LoVo (cell line): ENCODE data around the gene GDF2.

ENCODE experiments used
- DNase-seq: peaks from one replicate; pipeline ENCODE4 v3.0.0-alpha.2; 2016; ENCODE audit warnings: low spot score

Gene GDF2

DNA sequence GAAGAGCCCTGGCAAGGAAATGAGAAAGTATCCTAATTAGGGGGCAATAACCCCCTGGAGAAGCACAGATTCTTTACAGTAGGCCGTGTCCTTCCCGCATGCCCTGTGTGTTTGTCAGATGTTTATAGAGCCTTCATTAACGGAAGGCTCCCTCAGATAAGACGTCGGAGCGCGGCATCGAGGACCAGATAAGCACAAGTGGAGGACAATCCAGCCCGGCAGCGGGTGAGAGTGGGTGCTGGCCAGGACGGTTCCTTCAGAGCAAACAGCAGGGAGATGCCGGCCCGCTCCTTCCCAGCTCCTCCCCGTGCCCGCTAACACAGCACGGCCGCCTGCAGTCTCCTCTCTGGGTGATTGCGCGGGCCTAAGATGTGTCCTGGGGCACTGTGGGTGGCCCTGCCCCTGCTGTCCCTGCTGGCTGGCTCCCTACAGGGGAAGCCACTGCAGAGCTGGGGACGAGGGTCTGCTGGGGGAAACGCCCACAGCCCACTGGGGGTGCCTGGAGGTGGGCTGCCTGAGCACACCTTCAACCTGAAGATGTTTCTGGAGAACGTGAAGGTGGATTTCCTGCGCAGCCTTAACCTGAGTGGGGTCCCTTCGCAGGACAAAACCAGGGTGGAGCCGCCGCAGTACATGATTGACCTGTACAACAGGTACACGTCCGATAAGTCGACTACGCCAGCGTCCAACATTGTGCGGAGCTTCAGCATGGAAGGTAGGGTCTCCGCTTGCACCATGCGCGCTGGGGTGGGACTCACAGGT, at the start of gene GDF2:
Gene GDF2, plus strand, starts transcription at position 155 of the 762 bp plus-strand sequence. Its CDS starts 215 bp downstream, at position 370.
- no peak for DNase-seq

DNA sequence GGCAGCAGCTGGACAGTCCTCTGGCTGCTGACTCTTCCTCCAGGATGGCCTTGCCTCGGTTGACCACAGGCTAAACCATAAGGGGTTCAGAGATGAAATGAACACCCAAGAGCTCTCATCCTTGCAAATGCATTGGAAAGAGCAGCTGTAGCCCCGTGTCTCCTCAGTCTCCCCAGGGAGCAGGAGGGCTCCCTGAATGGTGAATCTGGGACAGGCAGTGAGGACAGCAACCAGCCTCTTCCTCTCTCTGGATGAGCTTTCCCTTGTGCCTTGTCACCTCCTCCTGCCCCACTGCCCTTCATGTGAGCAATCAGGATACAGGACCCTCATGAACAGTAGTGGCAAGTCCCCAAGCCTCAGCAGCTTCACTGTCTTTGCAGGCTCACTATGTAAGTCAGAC, 46.2 kb upstream of the GDF2 start:
- no peak for DNase-seq

DNA sequence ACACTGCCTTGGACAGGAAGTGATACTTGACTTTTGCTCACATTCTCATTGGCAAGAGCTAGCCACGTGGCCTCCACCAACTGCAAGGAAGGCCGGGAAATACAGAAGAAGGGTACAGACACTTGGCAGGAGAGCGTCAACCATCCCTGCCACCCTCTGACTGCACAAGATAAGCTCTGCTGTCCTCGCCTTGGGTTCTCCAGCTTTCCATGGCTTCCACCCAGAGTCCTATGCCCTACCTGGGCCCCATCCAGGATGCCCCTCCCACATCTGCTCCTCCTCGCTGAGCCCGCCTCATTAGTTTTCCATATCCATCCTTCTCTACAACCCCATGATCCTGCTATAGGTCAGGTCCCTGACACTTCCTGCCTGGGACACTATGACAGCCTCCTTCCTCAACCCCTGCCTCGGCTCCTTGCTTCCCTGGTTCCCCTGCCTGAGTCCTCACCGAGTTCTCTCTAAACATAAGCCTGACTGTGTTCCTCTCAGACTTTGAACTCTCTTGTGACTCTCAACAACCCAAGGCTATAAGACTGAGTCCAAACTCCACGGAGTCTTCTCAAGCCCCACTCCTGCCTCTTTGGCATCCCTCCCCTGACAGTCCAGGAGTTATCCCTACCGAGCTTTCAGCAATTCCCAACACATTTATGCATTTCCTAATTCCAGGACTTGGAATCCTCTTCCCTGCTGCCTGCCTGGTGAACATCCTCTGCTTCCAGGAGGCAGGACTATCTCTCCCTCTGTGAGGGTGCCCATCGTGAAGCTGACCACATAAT, 45.5 kb upstream of the GDF2 start:
- no peak for DNase-seq

DNA sequence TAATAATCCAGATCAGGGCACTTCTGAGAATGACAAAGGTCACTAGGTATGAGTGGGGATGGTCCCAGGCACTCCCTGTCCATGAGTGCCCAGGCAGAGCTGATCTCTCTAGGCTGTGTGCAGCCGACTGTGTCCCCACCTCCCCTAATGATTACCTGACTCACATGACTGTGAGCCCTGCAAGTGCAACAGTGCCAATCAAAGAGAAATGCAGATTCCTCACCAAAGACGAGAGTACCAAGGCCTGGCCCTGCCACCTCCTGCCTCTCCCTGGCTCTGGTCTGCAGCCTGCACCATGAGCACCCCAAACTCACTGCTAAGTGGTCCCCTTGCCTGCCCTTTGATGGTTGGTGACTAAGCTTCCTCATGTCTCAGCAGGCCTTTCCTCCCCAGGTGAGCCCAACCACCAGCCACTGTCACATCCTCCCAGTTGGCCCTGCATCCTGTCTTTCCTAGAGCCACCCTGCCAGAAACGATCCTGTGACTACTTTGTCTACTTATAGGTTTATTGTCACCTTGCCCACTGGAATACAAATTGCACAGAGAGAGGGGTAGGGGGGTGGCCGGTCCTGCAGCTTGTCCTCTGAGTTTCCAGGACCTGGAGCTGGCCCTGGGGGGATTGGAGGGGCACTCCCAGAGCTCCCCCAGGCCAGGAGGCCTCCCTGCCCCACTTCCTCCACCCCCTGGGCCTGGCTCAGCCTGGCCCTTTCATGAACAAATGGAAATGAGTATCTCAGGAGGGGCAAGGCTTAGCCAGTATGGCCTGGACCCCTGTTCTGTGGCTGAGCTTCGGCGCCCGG, 44.7 kb upstream of the GDF2 start:
- no peak for DNase-seq

DNA sequence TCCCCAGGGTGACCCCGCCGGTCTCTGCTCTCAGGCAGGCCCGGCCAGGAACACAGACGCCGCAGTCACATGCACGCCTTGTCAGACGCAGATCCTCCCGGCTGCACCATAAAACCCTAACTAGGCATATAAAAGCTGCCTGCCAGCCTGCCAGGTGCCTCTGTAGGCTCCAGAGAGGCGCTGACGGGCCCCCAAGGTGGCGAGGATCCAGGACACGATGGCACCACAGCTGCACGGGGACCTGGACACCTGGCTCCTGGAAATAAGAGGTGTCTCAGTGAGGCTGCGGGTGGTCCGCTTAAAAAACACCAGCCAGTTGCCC, 44.1 kb upstream of the GDF2 start:
- DNase-seq: no peak

DNA sequence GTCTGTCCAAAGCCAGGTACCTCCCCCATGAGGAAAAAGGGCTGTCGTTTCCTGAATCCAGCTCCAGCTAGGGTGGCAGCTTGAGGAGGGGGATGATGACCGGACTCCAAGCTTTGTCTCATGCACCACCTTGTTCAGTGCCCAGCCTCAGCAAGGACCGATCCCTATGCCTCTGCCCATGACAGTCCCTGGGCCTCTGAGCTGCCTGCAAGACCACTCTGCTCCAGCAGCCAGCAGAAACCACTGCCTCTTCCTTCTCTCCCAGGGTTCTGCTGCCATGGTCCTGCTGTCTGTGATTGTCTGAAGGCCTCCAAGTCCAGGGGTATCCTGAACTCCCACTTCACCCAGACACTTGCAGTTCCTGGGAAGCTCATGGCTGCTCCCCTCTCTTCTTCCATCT, 43.5 kb upstream of the GDF2 start:
- no peak for DNase-seq

DNA sequence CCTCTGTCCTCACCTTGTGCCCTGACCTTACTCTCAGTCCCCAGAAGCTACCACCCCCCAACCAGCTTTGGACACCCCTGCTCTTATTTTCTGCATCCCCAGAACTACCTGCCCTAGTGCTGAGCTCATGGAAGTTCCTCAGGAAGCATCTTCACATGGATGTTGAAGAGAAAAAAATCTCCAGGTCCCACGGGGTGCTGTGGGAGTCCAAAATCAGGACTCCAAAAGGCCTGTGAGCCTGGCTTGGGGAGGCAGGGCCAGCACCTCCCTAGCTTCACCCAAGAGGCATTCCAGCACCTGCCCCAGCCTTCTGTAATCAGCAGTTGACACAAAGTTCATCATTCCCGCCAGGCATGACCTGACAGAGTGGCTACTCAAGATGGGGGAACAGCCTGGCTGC, 43.0 kb upstream of the GDF2 start:
- no peak for DNase-seq

DNA sequence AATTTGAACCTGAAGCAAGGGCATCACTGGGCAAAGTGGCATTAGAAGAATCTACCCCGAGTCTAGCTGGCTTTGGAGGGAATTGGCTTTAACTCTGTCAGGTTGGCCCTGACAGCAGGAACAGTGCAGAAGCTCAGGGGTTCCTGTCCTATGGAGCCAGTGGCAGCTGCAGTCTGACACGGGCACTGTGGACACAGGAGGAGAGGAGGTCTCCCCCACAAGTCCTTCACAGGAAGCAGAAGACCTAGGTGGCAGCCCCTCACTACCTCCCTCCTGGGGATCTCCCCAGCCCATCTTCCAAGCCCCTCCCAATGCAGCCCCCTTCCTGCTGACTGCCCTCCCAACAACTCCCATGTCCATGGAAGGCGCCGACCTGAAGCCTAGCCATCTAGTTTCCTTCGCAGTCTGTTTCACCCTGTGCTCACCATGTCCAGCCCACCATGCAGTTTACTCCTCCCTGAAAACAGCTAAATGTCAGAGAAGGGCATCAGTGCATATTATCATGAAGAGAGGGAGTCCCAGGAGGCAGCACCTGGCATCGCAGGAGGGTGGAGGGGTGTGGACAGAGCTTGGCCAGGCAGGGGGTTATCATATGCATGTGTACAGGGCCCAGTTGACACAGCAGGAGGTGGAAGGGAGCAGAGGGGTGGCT, 40.1 kb upstream of the GDF2 start:
- DNase-seq: no peak

DNA sequence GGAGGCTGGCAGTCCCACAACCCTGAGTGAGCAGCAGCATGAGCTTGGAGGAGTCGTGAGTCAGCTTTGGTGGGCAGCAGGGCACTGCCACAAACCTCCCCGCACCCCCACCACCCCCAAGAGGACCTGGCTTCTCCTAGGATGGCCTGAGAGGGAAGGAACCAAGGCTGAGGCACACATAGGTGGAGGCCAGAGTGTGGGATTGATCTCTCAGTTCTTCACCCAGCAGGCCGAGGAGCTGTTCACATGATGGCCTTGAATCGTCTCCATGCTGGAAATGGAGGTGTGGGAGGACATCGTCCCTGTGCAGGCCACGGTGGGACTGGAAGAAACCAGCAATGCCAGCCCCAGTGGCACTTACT, 39.6 kb upstream of the GDF2 start:
- DNase-seq: no peak

DNA sequence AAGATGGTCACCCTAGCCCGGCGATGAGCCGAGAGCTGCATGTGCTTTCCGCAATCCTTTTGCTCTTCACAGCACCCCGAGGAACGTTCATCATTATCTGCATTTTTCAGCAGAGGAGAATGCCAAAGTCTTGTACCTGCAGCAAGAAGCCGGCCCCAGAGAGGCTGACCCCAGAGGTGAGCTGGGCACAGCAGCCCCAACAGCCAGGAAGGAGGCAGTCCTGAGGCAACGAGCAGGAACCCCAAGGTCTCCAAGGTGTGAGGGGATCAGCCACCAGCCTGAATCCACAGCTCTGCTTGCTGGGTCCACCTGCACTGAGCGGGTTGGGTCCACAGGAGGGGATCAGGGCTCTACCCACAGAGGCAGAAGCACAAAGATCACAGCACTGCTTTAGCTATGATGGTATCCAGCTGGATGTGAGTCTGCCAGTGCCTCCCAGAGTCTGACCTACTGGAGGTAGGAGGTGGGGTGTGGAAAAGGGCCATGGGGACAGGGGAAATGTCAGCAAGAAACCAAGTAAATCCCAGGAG, 39.1 kb upstream of the GDF2 start:
- DNase-seq: no peak

DNA sequence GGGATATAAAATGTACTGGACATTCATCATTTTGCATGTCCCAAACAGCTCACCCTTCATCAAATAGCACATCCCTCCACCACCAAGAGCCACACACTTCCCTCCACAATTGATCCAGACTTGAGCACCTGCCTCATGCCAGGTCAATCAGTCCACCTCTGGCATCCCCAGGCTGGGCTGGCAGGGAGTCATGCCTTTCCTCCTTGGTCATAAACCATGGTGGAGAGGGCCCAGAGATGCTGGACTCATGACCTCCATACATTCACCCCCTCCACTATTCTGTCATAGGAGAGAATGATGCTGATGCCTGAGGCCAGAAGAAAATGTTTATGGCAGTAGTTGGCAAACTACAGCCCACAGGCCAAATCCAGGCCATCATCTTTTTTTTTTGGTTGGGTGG, 38.4 kb upstream of the GDF2 start:
- no peak for DNase-seq

DNA sequence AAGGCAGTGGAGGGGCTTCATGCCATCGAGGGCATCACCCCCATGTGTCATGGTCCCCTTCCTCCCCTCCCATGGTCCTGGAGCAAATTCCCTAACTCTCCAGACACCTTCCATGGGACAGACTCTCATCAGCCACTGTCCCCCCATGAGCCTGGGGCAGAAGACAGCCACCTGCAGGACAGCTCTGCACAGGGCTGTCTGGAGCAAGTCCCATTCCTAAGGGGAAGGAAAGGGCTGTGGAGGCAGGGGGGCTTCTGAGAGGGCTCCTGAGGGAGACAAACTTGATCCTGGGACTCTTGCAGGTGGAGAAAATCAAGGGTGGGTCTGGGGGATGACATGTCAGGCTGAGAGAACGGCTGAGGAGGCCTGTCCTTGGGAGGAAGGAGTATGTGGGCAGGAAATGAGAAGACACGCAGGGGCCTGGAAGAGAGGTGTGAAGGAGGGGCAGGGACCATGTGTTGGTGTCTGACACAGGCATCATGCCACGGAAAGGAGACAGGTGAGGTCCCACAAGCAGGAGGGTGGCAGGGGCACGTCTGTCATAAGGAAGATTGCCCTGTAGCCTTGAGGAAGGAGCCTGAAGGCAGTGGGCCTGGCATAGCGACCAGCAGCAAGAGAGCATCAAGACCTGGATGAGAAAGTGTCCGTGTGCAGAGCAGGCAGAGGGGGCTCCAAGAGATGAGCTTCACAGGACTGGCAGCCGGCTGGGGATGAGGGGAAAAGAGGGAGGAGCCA, 36.7 kb upstream of the GDF2 start:
- no peak for DNase-seq

DNA sequence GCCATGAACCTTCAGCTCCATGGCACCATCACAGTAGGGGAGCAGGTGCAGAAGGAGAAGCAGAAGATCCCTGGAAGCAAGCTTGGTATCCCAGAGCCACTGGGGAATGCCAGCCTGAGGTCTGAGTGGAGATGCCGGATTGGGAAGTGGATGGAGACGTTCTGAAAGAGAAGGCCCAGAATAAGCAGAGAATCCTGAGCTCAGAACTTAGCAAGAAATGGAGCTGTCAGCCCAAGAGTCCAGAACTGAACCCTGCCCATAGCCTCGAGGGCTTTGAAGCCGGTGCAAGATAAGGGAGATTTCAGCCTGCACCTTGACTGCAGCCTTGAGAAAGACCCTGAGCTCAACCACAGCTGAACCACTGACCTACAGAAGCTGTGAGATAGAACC, 36.1 kb upstream of the GDF2 start:
- DNase-seq: no peak

DNA sequence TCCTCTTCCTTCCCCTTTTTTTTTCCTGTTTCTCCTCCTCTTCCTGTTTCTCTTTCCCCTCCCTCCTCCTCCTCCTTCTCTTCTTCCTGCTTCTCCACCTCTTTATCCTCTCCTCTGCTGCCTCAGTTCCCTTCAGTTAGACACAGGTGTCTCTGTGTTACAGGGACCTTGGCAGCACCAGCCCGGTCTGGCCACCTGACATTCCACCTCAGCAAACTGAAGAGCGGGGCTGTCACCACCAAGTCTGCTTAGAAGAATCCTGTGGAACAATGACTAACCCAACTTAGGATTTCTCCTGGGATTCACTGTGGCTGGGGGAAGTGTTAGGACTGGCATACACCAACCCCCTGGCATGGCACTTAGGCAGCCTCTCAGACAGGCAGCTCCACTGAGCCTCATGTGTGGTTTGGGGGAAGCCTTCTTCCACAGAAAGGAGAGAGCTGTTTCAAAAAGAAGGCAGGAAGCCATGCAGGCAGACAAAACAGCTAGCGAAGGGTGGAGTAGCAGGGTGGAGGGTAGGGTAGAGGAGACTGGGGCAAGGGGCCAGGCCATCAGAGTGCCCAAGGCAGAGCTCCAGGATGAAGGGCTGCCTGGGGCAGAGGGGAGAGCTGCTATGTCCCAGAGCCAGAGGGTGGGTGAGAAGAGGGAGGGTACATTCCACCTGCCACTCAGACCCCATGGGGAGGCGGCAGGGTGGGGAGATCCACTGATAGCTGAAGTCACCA, 35.5 kb upstream of the GDF2 start:
- no peak for DNase-seq

DNA sequence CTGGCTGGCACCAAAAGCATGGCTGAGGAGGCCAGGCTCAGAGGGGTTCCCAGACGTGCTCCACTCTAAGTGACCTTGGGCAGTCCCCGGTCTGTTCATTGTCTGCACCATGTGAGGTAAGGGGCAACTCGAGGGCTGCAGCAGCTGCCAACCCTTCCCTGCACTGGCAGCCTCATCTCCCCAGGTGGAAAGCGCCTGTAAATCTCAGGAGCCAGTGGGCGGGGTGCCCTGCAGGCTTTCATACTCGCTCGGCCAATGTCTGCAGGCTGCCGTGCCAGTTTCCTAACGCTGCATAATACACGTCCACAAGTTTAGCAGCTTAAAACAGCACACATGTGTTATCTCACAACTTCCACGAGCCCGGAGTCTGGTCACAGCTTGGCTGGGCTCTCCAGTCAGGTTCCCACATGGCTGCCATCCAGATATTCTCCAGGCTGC, 34.9 kb upstream of the GDF2 start:
- DNase-seq: no peak

DNA sequence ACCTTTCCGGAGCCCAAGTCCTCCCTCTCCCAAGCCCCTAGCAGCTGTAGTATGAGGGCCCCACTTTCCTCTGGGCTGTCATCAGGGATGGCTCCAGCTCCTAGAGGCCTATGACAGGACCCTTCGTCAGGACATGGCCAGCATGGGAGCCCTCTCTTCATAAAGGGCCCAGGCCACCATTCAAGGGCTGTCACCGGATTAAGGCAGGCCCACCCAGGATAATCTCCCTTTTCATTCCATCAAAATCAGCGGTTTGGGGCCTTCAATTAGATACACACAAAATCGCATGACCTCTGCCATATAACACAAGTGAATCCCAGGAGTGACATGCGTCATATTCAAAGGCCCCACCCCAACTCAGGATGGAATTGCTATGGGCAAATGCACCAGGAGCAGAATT, 34.4 kb upstream of the GDF2 start:
- DNase-seq: no peak

DNA sequence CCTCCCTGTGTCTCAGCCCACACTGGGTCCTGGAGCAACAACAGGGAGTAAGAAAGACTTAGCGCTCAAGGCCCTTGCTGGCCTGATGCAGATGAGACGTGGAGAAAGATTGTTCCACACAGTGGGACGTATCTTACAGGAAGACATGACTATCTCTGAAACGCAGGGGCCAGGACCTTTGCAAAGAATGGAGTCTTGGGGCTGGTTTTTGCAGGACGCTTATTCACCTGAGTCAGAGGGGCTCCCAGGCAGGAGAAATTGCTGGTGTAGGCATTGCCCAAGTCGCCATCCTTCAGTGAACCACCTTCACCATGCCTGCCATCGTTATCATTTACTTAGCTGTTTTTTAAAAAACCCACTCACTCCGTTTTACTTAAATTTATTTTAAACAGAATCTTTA, 34.0 kb upstream of the GDF2 start:
- DNase-seq: no peak

DNA sequence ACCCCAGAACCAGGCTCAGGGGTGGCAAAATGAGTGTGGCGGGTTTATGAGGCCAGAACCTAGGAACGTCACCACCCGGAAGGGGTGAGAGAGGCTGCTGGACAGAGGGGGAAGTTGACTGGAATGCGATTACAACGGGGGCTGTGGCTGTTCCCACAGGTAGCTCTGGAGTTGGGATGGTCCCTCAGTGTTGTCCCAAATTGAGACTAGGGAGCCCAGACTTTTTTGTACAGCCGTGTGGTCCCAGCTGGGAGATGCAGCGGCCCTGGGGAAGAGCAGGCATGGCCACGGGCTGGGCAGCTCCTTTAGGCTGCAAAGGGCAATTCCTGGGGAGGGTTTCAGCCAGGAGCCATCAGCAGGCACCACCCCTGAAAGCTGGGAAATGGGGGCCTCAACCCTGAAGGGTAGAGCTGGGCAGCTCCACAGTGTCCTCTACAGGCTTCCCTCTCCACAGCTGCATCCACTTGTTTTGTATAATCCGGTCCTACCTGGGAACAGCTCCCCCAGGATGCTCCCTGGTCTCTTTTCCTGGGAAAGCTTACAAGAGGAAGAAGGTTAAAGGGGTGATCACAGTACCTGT, 33.2 kb upstream of the GDF2 start:
- no peak for DNase-seq

DNA sequence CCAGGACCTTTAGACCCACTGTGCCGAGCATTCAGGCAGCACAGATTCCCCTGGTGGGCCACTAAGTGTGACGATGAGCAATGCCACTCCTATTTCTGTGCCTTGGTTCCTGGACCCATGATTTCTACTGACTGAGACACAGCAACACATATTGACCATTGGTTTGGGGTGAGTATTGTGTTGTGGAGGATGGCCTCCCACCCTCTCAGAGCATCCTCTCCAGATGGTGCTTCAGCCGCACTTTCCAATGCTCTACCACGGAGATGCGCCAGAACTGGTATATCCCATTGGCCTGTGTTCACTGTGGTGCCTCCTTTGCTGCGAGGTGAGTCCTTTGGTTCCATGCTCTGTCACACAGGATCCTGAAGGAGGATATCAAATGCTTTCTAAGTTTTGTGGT, 32.3 kb upstream of the GDF2 start:
- no peak for DNase-seq

DNA sequence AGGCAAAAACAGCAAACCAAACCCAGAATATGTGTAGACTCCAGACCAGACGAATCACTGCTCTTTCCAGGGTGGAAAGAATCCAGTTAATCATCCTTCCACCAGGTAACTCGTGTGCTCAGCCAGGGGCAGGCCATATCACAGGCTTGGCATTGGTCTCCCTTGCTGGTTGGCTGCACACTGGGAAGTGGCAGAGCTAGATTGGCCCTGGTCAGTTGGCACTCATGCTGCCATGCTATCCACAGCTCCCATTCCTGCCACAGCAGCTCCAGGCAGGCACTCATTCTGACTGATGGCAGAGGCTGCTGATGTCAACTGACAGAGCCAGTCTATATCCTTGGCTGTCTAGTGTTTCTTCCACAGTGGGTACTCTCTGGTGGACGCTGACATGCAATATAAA, 31.9 kb upstream of the GDF2 start:
- DNase-seq: no peak

DNA sequence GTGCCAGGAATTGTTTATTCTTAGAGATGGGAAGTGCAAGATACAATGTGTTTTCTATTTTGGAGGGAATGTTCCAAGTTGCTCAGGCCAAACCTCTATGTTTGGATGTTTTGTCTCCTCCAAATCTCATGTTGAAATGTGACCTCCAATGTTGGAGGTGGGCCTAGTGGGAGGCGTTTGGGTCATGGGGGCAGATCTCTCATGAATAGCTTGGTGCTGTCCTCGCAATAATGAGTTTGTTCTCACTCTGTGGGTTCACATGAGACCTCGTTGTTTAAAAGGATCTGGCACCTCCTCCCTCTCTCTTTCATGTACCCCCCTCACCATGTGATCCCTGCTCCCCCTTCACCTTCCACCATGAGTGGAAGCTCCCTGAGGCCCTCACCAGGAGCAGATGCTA, 30.6 kb upstream of the GDF2 start:
- no peak for DNase-seq
